ENCODE measurements around the gene PRPS2.

PRPS2 gene

DNA sequence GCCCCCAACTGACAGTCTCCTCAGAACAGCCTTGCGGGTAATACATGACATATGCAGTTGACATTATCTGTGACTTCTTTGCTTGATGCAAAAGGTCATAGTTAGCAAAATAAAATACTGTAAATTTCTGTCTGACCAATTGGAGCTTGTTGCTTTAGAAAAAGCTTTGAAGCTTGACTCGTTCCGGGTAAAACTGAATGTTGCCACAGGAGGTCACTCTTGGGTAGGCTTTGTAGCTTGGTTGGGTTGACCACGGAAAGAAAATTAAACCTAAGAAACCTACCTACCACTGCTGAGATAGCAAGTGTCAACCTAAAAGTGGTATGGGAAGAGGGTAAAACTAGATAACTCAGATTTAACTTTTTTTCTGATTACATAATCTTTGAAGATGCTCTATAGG lies 23.2 kb downstream of the PRPS2 start:
- DNase-seq (ENCODE audit: low read depth in 1 of 2, low spot score in 1 of 2), result no peak

GRCh38 chrX:12817528-12817927 lies 26.3 kb downstream of the PRPS2 start:
- DNase-seq (ENCODE audit: low read depth in 1 of 2, low spot score in 1 of 2), result no peak

DNA sequence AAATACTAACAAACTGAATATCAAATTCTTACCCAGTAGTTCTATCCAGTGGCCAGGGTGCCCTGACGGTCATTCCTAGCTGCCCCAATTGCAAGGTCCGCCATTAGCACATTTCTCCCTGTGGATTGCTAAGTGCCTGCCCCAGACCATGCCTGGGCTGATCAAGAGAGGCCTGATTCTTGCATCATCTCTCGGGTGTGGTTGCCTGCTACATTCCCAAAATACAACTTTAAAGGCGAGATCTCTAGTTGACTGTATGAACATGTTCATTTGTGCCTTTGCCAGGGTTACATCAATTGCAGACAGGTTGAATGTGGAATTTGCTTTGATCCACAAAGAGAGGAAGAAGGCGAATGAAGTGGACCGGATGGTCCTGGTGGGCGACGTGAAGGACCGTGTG lies 28.0 kb downstream of the PRPS2 start:
- no peak for DNase-seq (ENCODE audit: low read depth in 1 of 2, low spot score in 1 of 2)

DNA sequence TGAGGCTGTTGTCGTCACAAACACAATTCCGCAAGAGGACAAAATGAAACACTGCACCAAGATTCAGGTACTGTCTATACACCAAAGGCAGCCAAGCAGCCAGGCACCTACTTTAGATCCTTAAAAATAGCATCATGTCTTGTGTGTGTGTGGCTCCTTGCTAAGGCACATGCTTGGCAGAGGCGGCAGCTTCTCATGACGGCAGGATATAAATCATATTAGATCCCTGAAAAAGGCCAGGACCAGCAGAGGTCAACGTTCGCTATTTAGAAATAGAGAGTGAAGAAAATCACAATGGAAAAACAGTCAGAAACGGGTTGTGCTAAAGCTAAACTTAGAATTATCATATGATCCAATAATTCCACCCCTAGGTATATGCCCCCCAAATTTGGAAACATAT lies 29.5 kb downstream of the PRPS2 start:
- DNase-seq (ENCODE audit: low read depth in 1 of 2, low spot score in 1 of 2), result no peak

DNA sequence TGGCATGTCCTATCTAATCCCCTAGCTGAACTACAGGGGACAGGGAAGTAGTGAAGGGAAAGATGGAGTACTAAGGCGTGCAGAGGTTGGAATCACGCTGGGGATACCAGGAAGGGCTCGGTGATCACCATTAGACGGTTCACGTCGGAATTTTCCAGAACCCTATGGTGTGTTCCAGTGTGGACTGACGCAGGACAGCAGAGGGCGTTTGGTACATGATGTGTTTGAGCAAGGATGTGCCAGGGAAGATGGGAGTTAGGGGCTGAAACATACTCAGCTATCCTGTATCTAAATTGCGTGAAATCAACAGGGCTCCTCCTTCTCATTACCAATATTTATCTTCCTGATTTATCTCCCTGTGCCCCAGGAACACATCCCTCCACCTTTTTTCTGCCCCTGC lies 33.7 kb downstream of the PRPS2 start:
- DNase-seq (ENCODE audit: low read depth in 1 of 2, low spot score in 1 of 2), result no peak

DNA sequence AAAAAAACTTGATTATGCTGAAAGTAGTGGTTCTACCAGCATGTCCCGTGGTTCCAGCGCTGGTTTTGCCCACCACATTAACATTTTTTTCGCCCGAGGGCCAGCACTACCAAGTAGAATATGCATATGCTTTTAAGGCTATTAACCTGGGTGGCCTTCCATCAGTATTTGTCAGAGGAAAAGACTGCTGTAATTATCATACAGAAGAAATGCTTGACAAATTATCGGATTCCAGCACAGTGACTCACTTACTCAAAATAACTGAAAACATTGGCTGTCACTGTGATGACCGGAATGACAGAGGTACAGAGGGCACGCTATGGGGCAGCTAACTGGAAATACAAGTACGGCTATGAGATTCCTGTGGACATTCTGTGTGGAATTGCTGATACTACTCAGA lies 34.6 kb downstream of the PRPS2 start:
- no peak for DNase-seq (ENCODE audit: low read depth in 1 of 2, low spot score in 1 of 2)

DNA sequence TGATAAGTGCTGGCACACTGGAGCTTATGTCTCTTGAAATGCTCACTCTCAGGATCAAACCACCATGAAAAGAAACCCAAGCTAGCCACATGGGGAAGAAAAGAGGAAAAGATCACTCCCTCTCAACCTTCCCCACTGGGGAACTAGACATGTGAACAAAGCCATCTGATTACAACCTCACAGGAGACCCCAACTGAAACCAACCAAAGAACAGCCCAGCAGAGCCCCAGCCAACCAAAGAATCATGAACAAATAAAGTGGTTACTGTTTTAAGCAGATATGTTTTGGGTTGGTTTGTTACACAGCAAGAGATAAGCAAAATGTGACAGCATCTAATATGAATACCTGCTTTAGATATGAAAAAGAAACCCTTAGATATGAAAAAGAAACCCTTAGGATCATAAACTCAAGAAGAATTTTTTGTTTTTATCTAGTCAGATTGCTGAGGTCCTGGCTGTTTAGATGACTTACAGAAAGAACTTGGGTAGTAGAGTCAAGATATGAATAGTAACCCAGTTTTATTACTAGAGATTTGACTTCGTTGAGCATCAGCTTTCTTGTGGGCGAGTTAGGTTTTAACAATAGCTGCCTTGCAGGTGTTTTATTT lies 52.0 kb downstream of the PRPS2 start:
- no peak for DNase-seq (ENCODE audit: low read depth in 1 of 2, low spot score in 1 of 2)

DNA sequence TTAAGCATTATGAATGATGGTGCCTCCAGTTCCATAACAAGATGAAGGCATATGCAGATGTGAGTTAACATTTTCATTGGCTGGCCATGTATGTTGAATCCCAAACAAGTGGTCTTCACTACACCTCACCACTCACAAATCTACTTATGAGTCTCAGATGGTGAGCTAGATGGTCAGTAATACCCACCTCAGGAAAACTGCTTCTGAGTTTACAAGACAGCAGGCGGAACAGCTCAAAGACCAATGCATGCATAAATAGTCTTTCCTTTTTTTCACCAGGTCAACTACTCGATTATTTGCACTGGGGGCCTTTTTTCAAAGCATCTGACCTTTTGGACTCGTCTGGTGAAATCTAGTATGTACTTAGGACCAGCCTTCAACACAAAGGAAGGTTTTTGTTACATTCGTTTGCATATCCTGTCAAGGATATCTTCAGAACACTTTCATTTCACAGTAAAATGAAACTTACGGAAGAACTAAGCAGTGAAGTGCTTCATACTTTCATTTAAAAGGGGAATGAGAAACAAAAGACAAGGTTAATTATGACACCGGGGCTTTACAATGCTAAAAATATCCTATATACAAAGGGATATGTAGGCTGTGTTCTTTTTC lies 52.6 kb downstream of the PRPS2 start:
- no peak for DNase-seq (ENCODE audit: low read depth in 1 of 2, low spot score in 1 of 2)

DNA sequence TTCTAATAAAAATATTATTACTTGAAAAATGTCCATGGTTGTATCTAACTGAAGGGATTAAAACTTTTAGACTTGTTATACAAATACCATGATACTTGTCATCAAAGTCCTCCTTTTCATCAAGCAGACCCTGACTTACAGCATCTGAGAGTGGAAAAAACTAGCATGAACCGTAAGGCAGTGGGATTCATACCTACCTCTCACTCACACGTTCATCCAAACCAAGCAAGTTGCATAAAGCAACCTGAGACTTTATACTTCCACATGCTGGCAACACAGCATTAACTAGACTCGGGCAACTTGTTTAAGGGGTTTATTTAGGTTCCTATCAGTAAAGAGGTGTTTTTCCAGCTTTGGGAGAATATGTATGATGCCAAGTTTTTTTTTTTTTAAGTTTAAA lies 53.1 kb downstream of the PRPS2 start:
- DNase-seq (ENCODE audit: low read depth in 1 of 2, low spot score in 1 of 2), result no peak

DNA sequence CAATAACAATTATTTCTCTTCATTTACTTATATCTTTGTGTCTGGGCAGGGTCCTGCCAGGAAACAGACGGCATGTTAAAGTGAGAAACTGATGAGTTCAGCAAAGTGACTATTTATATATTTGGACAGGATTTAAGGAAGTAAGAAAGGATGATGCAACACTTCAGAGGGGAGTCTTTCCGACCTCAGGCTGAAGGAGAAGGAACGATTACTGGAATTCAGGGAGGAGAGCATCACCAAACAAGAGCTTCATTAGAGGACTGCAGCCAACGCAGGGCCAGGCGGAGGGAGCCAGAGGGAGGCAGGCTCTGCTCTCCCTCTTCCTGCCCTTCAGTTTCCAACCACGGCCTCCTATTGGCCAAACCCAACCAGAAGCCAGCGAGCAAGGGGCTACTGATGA lies 74.1 kb downstream of the PRPS2 start:
- no peak for DNase-seq (ENCODE audit: low read depth in 1 of 2, low spot score in 1 of 2)

DNA sequence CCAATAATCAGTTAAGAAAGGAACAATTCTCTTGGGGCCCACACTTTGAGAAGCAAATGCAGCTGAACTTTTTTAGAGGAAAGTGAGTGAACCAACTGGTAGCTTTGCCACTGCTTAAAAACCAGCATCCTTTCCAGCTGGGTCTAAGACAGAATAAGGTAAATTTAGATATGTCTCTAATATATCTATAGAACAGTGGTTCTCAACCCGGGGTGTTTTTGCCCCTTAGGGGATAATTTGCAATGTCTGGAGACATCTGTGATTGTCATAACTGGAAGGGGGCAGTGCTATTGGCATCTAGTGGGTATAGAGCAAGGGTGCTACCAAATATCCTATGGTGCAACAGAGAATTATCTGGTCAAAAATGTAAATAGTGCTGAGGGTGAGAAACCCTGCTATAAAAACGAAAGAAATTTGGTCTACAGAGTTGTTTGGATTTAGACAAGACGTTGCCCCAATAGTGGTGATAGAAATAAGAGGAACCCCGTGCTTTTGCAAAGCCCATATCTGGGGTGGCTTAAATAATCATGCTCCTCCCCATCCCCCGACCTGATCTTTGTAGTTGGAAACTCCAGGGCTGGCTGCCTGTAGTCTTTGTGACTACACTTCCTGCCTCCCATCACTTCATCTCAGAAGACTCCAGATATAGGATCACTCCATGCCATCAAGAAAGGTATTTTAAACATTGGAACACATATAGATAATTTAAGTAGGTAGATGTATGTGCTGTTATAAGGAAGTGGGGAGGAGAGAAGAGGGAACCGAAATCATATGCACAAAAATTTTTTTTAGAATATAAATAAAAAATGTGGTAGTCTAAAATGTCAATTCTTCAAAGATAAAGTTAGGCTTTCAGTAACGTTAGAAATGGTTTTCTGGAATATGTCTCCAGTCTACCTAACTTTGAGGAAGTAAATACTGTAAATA lies 75.5 kb downstream of the PRPS2 start, which contains the start of gene TLR7:
TSS of gene TLR7 (plus strand) at position 622 of the 927 bp plus-strand sequence. CDS start 507 bp downstream, outside the sequence.
- DNase-seq (ENCODE audit: low read depth in 1 of 2, low spot score in 1 of 2), result no peak

DNA sequence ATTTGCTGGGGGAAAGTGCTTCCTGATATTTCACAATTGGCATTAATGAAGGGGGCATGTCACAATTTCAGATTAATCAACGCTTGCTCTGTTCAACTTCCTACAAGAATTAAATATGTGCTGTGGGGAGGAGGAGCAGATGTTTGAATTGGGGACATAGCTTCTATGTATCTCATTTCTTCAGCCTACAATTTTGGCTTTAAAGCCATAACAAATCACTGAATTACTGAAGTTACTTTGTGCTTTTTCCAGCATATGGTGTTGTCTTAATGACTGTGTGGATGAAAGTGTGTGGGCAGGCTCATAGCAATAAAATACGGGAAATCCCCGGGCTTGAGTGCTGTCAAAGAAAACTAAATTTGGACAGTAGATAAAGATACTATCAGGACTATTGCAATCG lies 76.5 kb downstream of the PRPS2 start:
- DNase-seq (ENCODE audit: low read depth in 1 of 2, low spot score in 1 of 2), result no peak

DNA sequence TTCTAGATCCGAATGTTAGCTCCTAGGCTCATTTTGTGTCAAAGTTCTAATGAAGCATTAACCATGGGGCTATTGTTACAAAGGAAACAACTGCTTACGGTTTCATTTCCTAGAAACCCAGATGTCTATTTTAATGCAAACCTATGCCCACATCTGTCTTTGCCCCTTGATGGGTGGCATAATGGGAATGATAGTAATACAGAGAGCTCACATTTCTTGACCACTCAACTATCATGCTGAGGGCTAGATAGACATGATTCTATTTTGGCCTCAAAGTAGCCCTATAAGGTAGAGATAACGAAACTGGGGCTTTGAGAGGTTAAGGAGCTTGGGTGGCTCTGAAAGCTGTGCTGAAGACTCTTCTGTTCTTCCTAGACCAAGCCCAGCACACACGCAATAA lies 77.5 kb downstream of the PRPS2 start:
- no peak for DNase-seq (ENCODE audit: low read depth in 1 of 2, low spot score in 1 of 2)

- no peak for DNase-seq (ENCODE audit: low read depth in 1 of 2, low spot score in 1 of 2)
Measured at GRCh38 chrX:12871257-12871656, 80.0 kb downstream of the PRPS2 start.

DNA sequence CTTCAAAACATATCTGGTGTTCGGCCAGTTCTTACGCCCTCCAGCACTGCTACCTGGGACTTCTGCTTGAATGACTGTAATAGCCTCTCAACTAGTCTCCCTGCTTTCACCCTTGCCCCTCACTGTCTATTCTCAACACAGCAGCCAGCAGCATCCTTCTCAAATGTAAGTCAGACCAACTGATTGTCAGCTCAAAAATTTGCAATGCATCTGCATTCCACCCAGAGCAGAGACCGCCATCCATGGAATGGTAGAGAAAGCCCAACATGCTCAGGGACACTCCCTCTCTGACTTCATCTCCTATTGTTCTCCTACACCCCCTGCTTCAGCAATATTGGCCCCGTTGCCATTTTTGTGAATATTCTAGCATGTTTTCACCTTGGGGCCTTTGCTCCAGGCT lies 81.5 kb downstream of the PRPS2 start:
- DNase-seq (ENCODE audit: low read depth in 1 of 2, low spot score in 1 of 2), result no peak
